HCT116 (cell line): ENCODE measurements around the gene MAP2K6. TPM values are rescaled to one million over a fixed set of nuclear protein-coding genes. Genes with fewer than 3 reads are reported as not detected.

Experiments
- ATAC-seq: fragments of 200-7000 bp; cut with Tn5 transposase; 2 replicates; pipeline ENCODE4 v1.9.1; 2020; ENCODE audit warnings: mild to moderate bottlenecking, moderate library complexity
- BruUV-seq: library from RNA; stranded (reverse); fragments of 400-500 nt; replicated peaks from 2 replicates; lab custom pipeline; 2021; lab: Mats Ljungman, UMichigan
- CTCF ChIA-PET: fragments of 300-600 bp; sonication (Branson Sonifier 250); formaldehyde crosslinking; loops from one replicate; lab custom pipeline; 2021; ENCODE audit warnings: antibody characterized with exemption; lab: Charles Lee
- POLR2A ChIA-PET: fragments of 300-600, 350-600 bp; sonication (Branson Sonifier 250); formaldehyde crosslinking; loops from one replicate; lab custom pipeline; 2021; ENCODE audit warnings: antibody characterized with exemption; lab: Charles Lee
- RAD21 ChIA-PET, 2 experiments: fragments of 300-600 bp; sonication (Branson Sonifier 250); formaldehyde crosslinking; loops; one replicate each; lab custom pipeline; 2023; ENCODE audit warnings: low total read pairs in 2 of 2; ENCODE audit not compliant: uncharacterized antibody in 2 of 2, unreplicated experiment in 2 of 2, low non-redundant PET in 1 of 2; lab: Charles Lee
- DNase-seq: peaks from one replicate; pipeline ENCODE4 v3.0.0-alpha.2; 2010; ENCODE audit warnings: low read depth, low spot score
- H2AFZ ChIP-seq: fragments of 200-600 bp; shearing (Covaris generic), sonication (generic); 2 replicates; pipeline ENCODE4 v1.6.1; 2017; ENCODE audit warnings: low read depth, mixed run types, mixed read lengths, antibody characterized with exemption, low read length; ENCODE audit not compliant: poor library complexity, severe bottlenecking
- H3K27ac ChIP-seq: 2 replicates; pipeline ENCODE4 v1.5.1; 2012; ENCODE audit warnings: low read depth, low read length
- H3K27me3 ChIP-seq: fragments of 200-600 bp; sonication (generic); 2 replicates; pipeline ENCODE4 v1.6.1; 2016; ENCODE audit warnings: mixed run types, low read length, mixed read lengths; ENCODE audit not compliant: insufficient read depth
- H3K36me3 ChIP-seq, 2 experiments: fragments of 200-500 bp in 1 of 2; fragments of 200-600 bp in 1 of 2; sonication (Bioruptor generic) in 1 of 2; sonication (generic) in 1 of 2; 2 replicates each; pipeline versions ENCODE4 v1.5.1 to v1.6.1; 2014 to 2016; ENCODE audit warnings: low read length in 2 of 2, inconsistent platforms in 1 of 2, mixed read lengths in 1 of 2, mixed run types in 1 of 2; ENCODE audit not compliant: insufficient read depth in 2 of 2, control insufficient read depth in 1 of 2
- H3K4me1 ChIP-seq, 2 experiments: fragments of 200-600 bp in 1 of 2; sonication (generic) in 1 of 2; 2 replicates each; pipeline versions ENCODE4 v1.5.1 to v1.6.1; 2012 to 2017; ENCODE audit warnings: low read length in 2 of 2, inconsistent platforms in 1 of 2, mild to moderate bottlenecking in 1 of 2, mixed read lengths in 1 of 2, mixed run types in 1 of 2, moderate library complexity in 1 of 2; ENCODE audit not compliant: insufficient read depth in 2 of 2, control insufficient read depth in 1 of 2
- H3K4me2 ChIP-seq: fragments of 200-600 bp; sonication (generic); 2 replicates; pipeline ENCODE4 v1.6.1; 2017; ENCODE audit warnings: mixed run types, low read length, mixed read lengths
- H3K4me3 ChIP-seq, 2 experiments: fragments of 200-600 bp in 1 of 2; sonication (generic) in 1 of 2; replicated peaks in 1 of 2; 2 replicates each; pipeline ENCODE4 v1.5.1; 2011 to 2016; ENCODE audit warnings: low read length in 2 of 2, control low read depth in 1 of 2, low read depth in 1 of 2, mild to moderate bottlenecking in 1 of 2, mixed read lengths in 1 of 2, mixed run types in 1 of 2
- H3K79me2 ChIP-seq: fragments of 200-600 bp; sonication (generic); 2 replicates; pipeline ENCODE4 v1.6.1; 2017; ENCODE audit warnings: mild to moderate bottlenecking, mixed run types, low read length, moderate library complexity, mixed read lengths; ENCODE audit not compliant: insufficient read depth
- H3K9ac ChIP-seq: fragments of 200-600 bp; sonication (generic); 2 replicates; pipeline ENCODE4 v1.6.1; 2016; ENCODE audit warnings: low read length, mixed read lengths
- H3K9me2 ChIP-seq: fragments of 200-600 bp; sonication (generic), shearing (Covaris generic); 2 replicates; pipeline ENCODE4 v1.6.1; 2017; ENCODE audit warnings: mixed run types, mild to moderate bottlenecking, moderate library complexity; ENCODE audit not compliant: insufficient read depth
- H3K9me3 ChIP-seq, 2 experiments: fragments of 200-500 bp in 1 of 2; fragments of 200-600 bp in 1 of 2; sonication (Bioruptor generic) in 1 of 2; sonication (generic) in 1 of 2; 2 replicates each; pipeline ENCODE4 v1.6.1; 2014 to 2017; ENCODE audit warnings: low read length in 2 of 2, mixed read lengths in 2 of 2, inconsistent platforms in 1 of 2, low read depth in 1 of 2, mild to moderate bottlenecking in 1 of 2, mixed run types in 1 of 2, moderate library complexity in 1 of 2; ENCODE audit not compliant: control insufficient read depth in 1 of 2, insufficient read depth in 1 of 2
- H4K20me1 ChIP-seq: fragments of 200-600 bp; sonication (generic), shearing (Covaris generic); 2 replicates; pipeline ENCODE4 v1.6.1; 2017; ENCODE audit warnings: mixed run types, mild to moderate bottlenecking, moderate library complexity; ENCODE audit not compliant: insufficient read depth
- CBX3 ChIP-seq: IDR thresholded peaks from 2 replicates; pipeline ENCODE4 v1.6.1; 2012; ENCODE audit warnings: low read depth
- CEBPB ChIP-seq: IDR thresholded peaks from 2 replicates; pipeline ENCODE4 v1.6.1; 2012; ENCODE audit warnings: low read depth
- EGR1 ChIP-seq: IDR thresholded peaks from 2 replicates; pipeline ENCODE4 v1.6.1; 2012; ENCODE audit warnings: low read depth
- EZH2 ChIP-seq: fragments of 200-600 bp; sonication (generic); IDR thresholded peaks from 2 replicates; pipeline ENCODE4 v1.6.1; 2017; ENCODE audit warnings: antibody characterized with exemption, mixed run types
- EZH2phosphoT487 ChIP-seq: fragments of 200-600 bp; IDR thresholded peaks from 2 replicates; pipeline ENCODE4 v1.6.1; 2018; ENCODE audit warnings: antibody characterized with exemption, borderline replicate concordance
- FOSL1 ChIP-seq: IDR thresholded peaks from 2 replicates; pipeline ENCODE4 v1.6.1; 2012; ENCODE audit warnings: low read depth
- POLR2A ChIP-seq: IDR thresholded peaks from 2 replicates; pipeline ENCODE4 v1.7.0; 2011; ENCODE audit warnings: borderline replicate concordance; ENCODE audit not compliant: insufficient read depth, insufficient read length; ENCODE audit errors: extremely low read depth
- RAD21 ChIP-seq: IDR thresholded peaks from 2 replicates; pipeline ENCODE4 v1.6.1; 2012; ENCODE audit warnings: low read depth, mild to moderate bottlenecking
- SIN3A ChIP-seq: IDR thresholded peaks from 2 replicates; pipeline ENCODE4 v1.6.1; 2012; ENCODE audit warnings: low read depth
- SP1 ChIP-seq: IDR thresholded peaks from 2 replicates; pipeline ENCODE4 v1.6.1; 2012; ENCODE audit warnings: low read depth
- SRF ChIP-seq: IDR thresholded peaks from 2 replicates; pipeline ENCODE4 v1.6.1; 2012; ENCODE audit warnings: low read depth
- TCF7L2 ChIP-seq: IDR thresholded peaks from 2 replicates; pipeline ENCODE4 v1.7.0; 2011; ENCODE audit warnings: borderline replicate concordance, inconsistent platforms; ENCODE audit not compliant: insufficient read depth, insufficient read length; ENCODE audit errors: extremely low read depth
- YY1 ChIP-seq: IDR thresholded peaks from 2 replicates; pipeline ENCODE4 v1.6.1; 2011; ENCODE audit warnings: low read length, low read depth, moderate library complexity, mild to moderate bottlenecking; ENCODE audit not compliant: insufficient replicate concordance; ENCODE audit errors: extremely low read depth
- ZFX ChIP-seq: fragments of 450-650 bp; IDR thresholded peaks from 2 replicates; pipeline ENCODE4 v1.6.1; 2017
- intact Hi-C: fragments of 100-400 bp; cut with micrococcal nuclease; formaldehyde crosslinking; loops from 2 replicates; pipeline ENCODE4 v1.10.0; 2022
- total RNA-seq: library from RNA; stranded (reverse); gene quantifications from one replicate; pipeline ENCODE4 v1.2.1, GENCODE V29; 2021; ENCODE audit not compliant: unreplicated experiment
- TF ChIP-seq, protein P1 (sequence below): IDR thresholded peaks from 2 replicates; pipeline ENCODE4 v1.6.1; 2012
- TF ChIP-seq, protein P2 (sequence below): IDR thresholded peaks from 2 replicates; pipeline ENCODE4 v1.6.1; 2011; ENCODE audit warnings: mild to moderate bottlenecking, low read length, moderate library complexity; ENCODE audit not compliant: insufficient replicate concordance; ENCODE audit errors: extremely low read depth

Gene MAP2K6
- total RNA-seq, 1 experiment from 2014 or later: 0.22 TPM

DNA sequence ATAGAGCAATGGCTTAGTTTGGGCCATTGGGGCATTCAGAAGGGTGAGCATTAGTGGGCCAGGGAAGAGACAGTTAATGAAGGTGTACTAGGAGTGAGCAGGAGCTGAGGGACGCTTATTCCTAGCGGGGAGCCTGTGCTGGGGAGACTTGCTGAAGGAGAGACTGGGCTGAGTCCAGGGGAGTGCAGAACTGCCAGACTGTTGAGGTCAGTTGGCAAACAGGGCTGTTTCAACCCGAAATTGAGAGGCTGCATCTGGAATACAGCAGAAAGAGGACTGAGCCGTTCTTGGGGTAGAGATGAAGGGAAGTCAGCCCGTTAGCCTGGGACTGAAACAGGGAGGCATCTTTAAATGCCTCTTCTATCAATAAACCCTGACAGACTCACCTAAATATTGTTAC is 33.2 kb downstream of the MAP2K6 start:
- Histone ChIP-seq H3K4me3 (no peak overlapping the region), H3K9me3 (no peaks in the 10 kb centered on the region), H3K36me3 (no peaks in the 10 kb centered on the region), H3K27me3 (no peaks in the 10 kb centered on the region), H3K9me2 (no peaks in the 10 kb centered on the region), H3K27ac (no peak overlapping the region), H3K4me1 (no peaks in the 10 kb centered on the region), H3K9ac (no peak overlapping the region), H2AFZ (no peak overlapping the region), H3K79me2 (no peaks in the 10 kb centered on the region), H3K4me2 (no peak overlapping the region), H4K20me1 (no peaks in the 10 kb centered on the region)
- TF ChIP-seq, protein P1, sequence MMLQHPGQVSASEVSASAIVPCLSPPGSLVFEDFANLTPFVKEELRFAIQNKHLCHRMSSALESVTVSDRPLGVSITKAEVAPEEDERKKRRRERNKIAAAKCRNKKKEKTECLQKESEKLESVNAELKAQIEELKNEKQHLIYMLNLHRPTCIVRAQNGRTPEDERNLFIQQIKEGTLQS: no peak
- no peak for TF ChIP-seq YY1
- RAD21 ChIA-PET: no interaction called here
- no peak for ATAC-seq
- POLR2A ChIA-PET: no interaction called here
- BruUV-seq: no TSS peak
- intact Hi-C loops: no loop called here
- CTCF ChIA-PET: no interaction called here
- no peak for DNase-seq

GRCh38 chr17:69448431-69449102 is 34.1 kb downstream of the MAP2K6 start:
- no peak for ATAC-seq
- Histone ChIP-seq H3K4me2 (no peak overlapping the region), H3K27me3 (no peaks in the 10 kb centered on the region), H3K4me3 (no peak overlapping the region), H2AFZ (no peak overlapping the region), H3K9ac (no peak overlapping the region), H3K36me3 (no peaks in the 10 kb centered on the region), H3K4me1 (no peaks in the 10 kb centered on the region), H3K27ac (no peak overlapping the region), H4K20me1 (no peaks in the 10 kb centered on the region), H3K9me2 (no peaks in the 10 kb centered on the region), H3K79me2 (no peaks in the 10 kb centered on the region), H3K9me3 (no peaks in the 10 kb centered on the region)
- ChIA-PET POLR2A (no interaction called here), CTCF (no interaction called here), RAD21 (no interaction called here)
- no TSS peak for BruUV-seq
- TF ChIP-seq ZFX: no peak
- no peak for TF ChIP-seq TCF7L2
- no peak for TF ChIP-seq RAD21
- TF ChIP-seq SRF: no peak
- no peak for TF ChIP-seq EGR1
- TF ChIP-seq CEBPB: no peak
- TF ChIP-seq, protein P2, sequence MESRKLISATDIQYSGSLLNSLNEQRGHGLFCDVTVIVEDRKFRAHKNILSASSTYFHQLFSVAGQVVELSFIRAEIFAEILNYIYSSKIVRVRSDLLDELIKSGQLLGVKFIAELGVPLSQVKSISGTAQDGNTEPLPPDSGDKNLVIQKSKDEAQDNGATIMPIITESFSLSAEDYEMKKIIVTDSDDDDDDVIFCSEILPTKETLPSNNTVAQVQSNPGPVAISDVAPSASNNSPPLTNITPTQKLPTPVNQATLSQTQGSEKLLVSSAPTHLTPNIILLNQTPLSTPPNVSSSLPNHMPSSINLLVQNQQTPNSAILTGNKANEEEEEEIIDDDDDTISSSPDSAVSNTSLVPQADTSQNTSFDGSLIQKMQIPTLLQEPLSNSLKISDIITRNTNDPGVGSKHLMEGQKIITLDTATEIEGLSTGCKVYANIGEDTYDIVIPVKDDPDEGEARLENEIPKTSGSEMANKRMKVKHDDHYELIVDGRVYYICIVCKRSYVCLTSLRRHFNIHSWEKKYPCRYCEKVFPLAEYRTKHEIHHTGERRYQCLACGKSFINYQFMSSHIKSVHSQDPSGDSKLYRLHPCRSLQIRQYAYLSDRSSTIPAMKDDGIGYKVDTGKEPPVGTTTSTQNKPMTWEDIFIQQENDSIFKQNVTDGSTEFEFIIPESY: no peak
- no peak for TF ChIP-seq EZH2
- no peak for TF ChIP-seq POLR2A
- TF ChIP-seq FOSL1: no peak
- TF ChIP-seq, protein P1: no peak
- no peak for TF ChIP-seq EZH2phosphoT487
- TF ChIP-seq YY1: no peak
- no peak for TF ChIP-seq SP1
- no peak for TF ChIP-seq SIN3A
- TF ChIP-seq CBX3: no peak
- intact Hi-C loops: no loop called here
- DNase-seq: no peak
